GM21576 (cell line): ENCODE results near the gene POLR1D.

Source experiments
- ATAC-seq: cut with Tn5 transposase; IDR thresholded peaks from one replicate; pipeline ENCODE4 v1.9.1; 2021; ENCODE audit warnings: mild to moderate bottlenecking, moderate library complexity; ENCODE audit not compliant: unreplicated experiment

POLR1D gene

DNA sequence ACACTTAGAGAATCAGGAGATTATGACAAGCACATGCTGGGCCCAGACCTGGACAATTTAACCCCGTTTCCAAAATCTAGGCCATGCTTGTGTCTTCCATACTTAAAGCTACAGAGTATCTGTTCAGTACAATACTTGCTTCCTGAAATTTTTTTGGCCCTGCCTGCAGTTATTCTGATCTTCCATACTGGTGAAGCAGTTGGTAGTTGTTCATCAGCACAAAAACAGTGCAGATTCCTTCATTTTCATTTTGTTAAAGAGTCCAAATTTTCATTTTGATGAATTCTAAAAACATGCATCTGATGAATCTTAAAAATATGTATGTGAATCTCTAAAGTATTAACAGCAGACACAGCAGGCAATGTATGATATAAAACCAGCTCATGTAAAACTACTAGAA is 49.2 kb downstream of the POLR1D start:
- no peak for ATAC-seq

GRCh38 chr13:27672025-27672424 is 50.3 kb downstream of the POLR1D start:
- no peak for ATAC-seq
